IMR-90 (cell line): ENCODE measurements around the gene SLC12A4. TPM values are rescaled to one million over a fixed set of nuclear protein-coding genes. Genes with fewer than 3 reads are reported as not detected.

Source experiments
- ATAC-seq: fragments of 200-7000 bp; cut with Tn5 transposase; 2 replicates; pipeline ENCODE4 v1.9.1; 2020; ENCODE audit warnings: low read depth, mild to moderate bottlenecking, moderate library complexity
- BruUV-seq: library from RNA; stranded (reverse); fragments of 400-500 nt; replicated peaks from 2 replicates; lab custom pipeline; 2021; lab: Mats Ljungman, UMichigan
- CTCF ChIA-PET: fragments of 300-600 bp; formaldehyde crosslinking; extraction: SDS; loops from one replicate; lab custom pipeline; 2021; ENCODE audit warnings: antibody characterized with exemption; lab: Yijun Ruan, JAX
- POLR2A ChIA-PET: fragments of 300-600 bp; sonication (Branson Sonifier 250); formaldehyde crosslinking; loops from one replicate; lab custom pipeline; 2022; ENCODE audit warnings: antibody characterized with exemption; ENCODE audit not compliant: unreplicated experiment; lab: Charles Lee
- DNase-seq: peaks from one replicate; pipeline ENCODE4 v3.0.0; 2013
- H2AFZ ChIP-seq: replicated peaks from 2 replicates; pipeline ENCODE3; 2013; ENCODE audit warnings: low read length, mild to moderate bottlenecking; ENCODE audit not compliant: poor library complexity
- H2AK5ac ChIP-seq: 2 replicates; pipeline ENCODE4 v1.6.1; 2013; ENCODE audit warnings: low read depth, low read length, inconsistent platforms
- H2AK9ac ChIP-seq: replicated peaks from 2 replicates; pipeline ENCODE3; 2013; ENCODE audit warnings: mild to moderate bottlenecking, low read depth, low read length, moderate library complexity; ENCODE audit not compliant: poor library complexity
- H2BK120ac ChIP-seq: 2 replicates; pipeline ENCODE4 v1.6.1; 2013; ENCODE audit warnings: low read depth, low read length, inconsistent platforms
- H2BK15ac ChIP-seq: 3 replicates; pipeline ENCODE4 v1.6.1; 2013; ENCODE audit warnings: low read depth, low read length, inconsistent platforms
- H2BK20ac ChIP-seq: 2 replicates; pipeline ENCODE4 v1.6.1; 2013; ENCODE audit warnings: low read depth, mild to moderate bottlenecking, inconsistent platforms, low read length, moderate library complexity
- H2BK5ac ChIP-seq: 2 replicates; pipeline ENCODE4 v1.6.1; 2013; ENCODE audit warnings: mild to moderate bottlenecking, low read depth, low read length, inconsistent platforms; ENCODE audit not compliant: poor library complexity, severe bottlenecking
- H3K14ac ChIP-seq: replicated peaks from 2 replicates; pipeline ENCODE4 v1.6.1; 2013; ENCODE audit warnings: low read depth, low read length, inconsistent platforms
- H3K18ac ChIP-seq: 2 replicates; pipeline ENCODE4 v1.6.1; 2013; ENCODE audit warnings: low read depth, low read length, control low read depth
- H3K23ac ChIP-seq: 2 replicates; pipeline ENCODE4 v1.6.1; 2013; ENCODE audit warnings: low read depth, low read length, inconsistent platforms
- H3K27ac ChIP-seq: 2 replicates; pipeline ENCODE4 v1.5.1; 2013; ENCODE audit warnings: mild to moderate bottlenecking, control low read depth, low read length; ENCODE audit not compliant: insufficient read depth
- H3K27me3 ChIP-seq: 2 replicates; pipeline ENCODE4 v1.6.1; 2013; ENCODE audit warnings: low read length; ENCODE audit not compliant: control insufficient read depth, insufficient read depth
- H3K36me3 ChIP-seq: 2 replicates; pipeline ENCODE4 v1.6.1; 2013; ENCODE audit warnings: low read length, mixed read lengths; ENCODE audit not compliant: control insufficient read depth, insufficient read depth
- H3K4ac ChIP-seq: 2 replicates; pipeline ENCODE4 v1.6.1; 2013; ENCODE audit warnings: low read depth, low read length, inconsistent platforms
- H3K4me1 ChIP-seq: 2 replicates; pipeline ENCODE4 v1.6.1; 2013; ENCODE audit warnings: low read length, mixed read lengths; ENCODE audit not compliant: control insufficient read depth, insufficient read depth
- H3K4me2 ChIP-seq: 2 replicates; pipeline ENCODE4 v1.6.1; 2013; ENCODE audit warnings: low read depth, mild to moderate bottlenecking, control low read depth, low read length, moderate library complexity
- H3K4me3 ChIP-seq: 2 replicates; pipeline ENCODE4 v1.5.1; 2013; ENCODE audit warnings: low read depth, mild to moderate bottlenecking, control low read depth, low read length, moderate library complexity; ENCODE audit not compliant: insufficient read depth
- H3K56ac ChIP-seq: 2 replicates; pipeline ENCODE4 v1.6.1; 2013; ENCODE audit warnings: low read length, inconsistent platforms; ENCODE audit not compliant: insufficient read depth; ENCODE audit errors: extremely low read depth
- H3K79me1 ChIP-seq, 2 experiments: 2 replicates each; pipeline ENCODE4 v1.6.1; 2013; ENCODE audit warnings: low read length in 2 of 2, inconsistent platforms in 1 of 2, low read depth in 1 of 2
- H3K9ac ChIP-seq: 2 replicates; pipeline ENCODE4 v1.6.1; 2013; ENCODE audit warnings: low read depth, low read length, control low read depth
- H3K9me1 ChIP-seq: 2 replicates; pipeline ENCODE4 v1.6.1; 2013; ENCODE audit warnings: low read length, inconsistent platforms; ENCODE audit not compliant: insufficient read depth
- H3K9me3 ChIP-seq: 2 replicates; pipeline ENCODE4 v1.6.1; 2013; ENCODE audit warnings: low read length; ENCODE audit not compliant: control insufficient read depth, insufficient read depth
- H4K20me1 ChIP-seq: 2 replicates; pipeline ENCODE4 v1.6.1; 2013; ENCODE audit warnings: low read length, inconsistent platforms; ENCODE audit not compliant: insufficient read depth
- H4K5ac ChIP-seq: 2 replicates; pipeline ENCODE4 v1.6.1; 2013; ENCODE audit warnings: mild to moderate bottlenecking, low read depth, low read length, control low read depth
- H4K8ac ChIP-seq, 2 experiments: 2 replicates each; pipeline ENCODE4 v1.6.1; 2013; ENCODE audit warnings: low read depth in 2 of 2, low read length in 2 of 2, control low read depth in 1 of 2, inconsistent platforms in 1 of 2
- H4K91ac ChIP-seq: 2 replicates; pipeline ENCODE4 v1.6.1; 2013; ENCODE audit warnings: low read depth, low read length, inconsistent platforms; ENCODE audit not compliant: insufficient read depth
- CEBPB ChIP-seq: IDR thresholded peaks from 2 replicates; pipeline ENCODE4 v1.6.1; 2012; ENCODE audit warnings: low read depth, low read length, improper control_type of control experiment
- ELK1 ChIP-seq: fragments of 150-350 bp; IDR thresholded peaks from 2 replicates; pipeline ENCODE4 v1.6.1; 2016; ENCODE audit warnings: low read depth, mild to moderate bottlenecking, low read length, moderate library complexity, borderline replicate concordance
- MXI1 ChIP-seq: IDR thresholded peaks from 2 replicates; pipeline ENCODE4 v1.6.1; 2012; ENCODE audit warnings: low read depth, mild to moderate bottlenecking, low read length, moderate library complexity, borderline replicate concordance
- WGBS, 2 experiments: methylation state at CpG; one replicate each; pipeline versions ENCODE4 v1.1.5 to v1.1.7; 2013; ENCODE audit warnings: missing lambda C conversion rate in 2 of 2; ENCODE audit not compliant: insufficient read length in 1 of 2; ENCODE audit errors: extremely low coverage in 2 of 2; 5-methylcytosine and 5-hydroxymethylcytosine counted together
- dilution Hi-C: fragments of 300-500 bp; cut with HindIII; formaldehyde crosslinking; loops from one replicate; pipeline ENCODE4 v1.14.3; 2018; ENCODE audit warnings: low sequenced_read_pairs; ENCODE audit not compliant: unreplicated experiment
- in situ Hi-C: fragments of 300-500 bp; cut with MboI; formaldehyde crosslinking; loops from 3 replicates; pipeline ENCODE4 v1.14.3; 2019; ENCODE audit warnings: low sequenced_read_pairs, inconsistent platforms, mixed read lengths
- intact Hi-C: fragments of 100-400 bp; cut with micrococcal nuclease; formaldehyde crosslinking; loops from 2 replicates; pipeline ENCODE4 v1.10.0; 2022
- polyA plus RNA-seq, 3 experiments: library from polyadenylated mRNA; depleted of rRNA; stranded (reverse); fragments of >200 nt; gene quantifications; 2 replicates each; pipeline ENCODE4 v1.2.3, GENCODE V29; 2012; ENCODE audit warnings: low replicate concordance in 1 of 3
- total RNA-seq: library from RNA; depleted of rRNA; stranded (reverse); fragments of >200 nt; gene quantifications from 2 replicates; pipeline ENCODE4 v1.2.3, GENCODE V29; 2012

The SLC12A4 gene
- total and polyA plus RNA-seq, 2 of the 4 experiments (the other 2 are of a cell fraction), result 36.6 to 132 TPM

- no TSS peak for BruUV-seq
- DNase-seq (peak; percentile 25), ATAC-seq (peak; percentile 48)
- Histone ChIP-seq H2AFZ (peak overlapping the region; percentile 90), H2AK9ac (peak overlapping the region; percentile 100), H3K56ac (peak overlapping the region; percentile 85), H3K36me3 (peaks cover 16% of the 10 kb centered on the region), H2BK15ac (0 out of 3 replicates have a peak overlapping the region, but pooled peaks have one; percentile 50), H2BK120ac (peak overlapping the region; percentile 81), H3K4me1 (peaks cover 34% of the 10 kb centered on the region), H3K79me1 (peaks cover 19 to 53% of the 10 kb centered on the region in 2 experiments), H3K9ac (peak overlapping the region; percentile 100), H2BK5ac (peak overlapping the region; percentile 92), H3K18ac (peak overlapping the region; percentile 96), H3K9me3 (no peaks in the 10 kb centered on the region), H3K4me3 (peak overlapping the region; percentile 100), H4K5ac (peak overlapping the region; percentile 98), H3K23ac (peak overlapping the region; percentile 98), H4K20me1 (peaks cover 47% of the 10 kb centered on the region), H3K9me1 (peaks cover 37% of the 10 kb centered on the region), H3K27ac (peak overlapping the region; percentile 99), H3K14ac (peak overlapping the region; percentile 95), H4K8ac (peak overlapping the region; percentile 90 to 96), H2AK5ac (peak overlapping the region; percentile 99), H4K91ac (peak overlapping the region; percentile 95), H3K4ac (peak overlapping the region; percentile 99), H3K4me2 (peak overlapping the region; percentile 93), H3K27me3 (no peaks in the 10 kb centered on the region), H2BK20ac (no peak overlapping the region; the same call in 1 of the 2 replicates)
- intact Hi-C loops (loop anchor here (10.0 kb wide), 1 partner anchor 257 kb away; no protein-coding TSS in a partner anchor), dilution Hi-C loops (no loop called here), in situ Hi-C loops (no loop called here)
- CTCF ChIA-PET, result interaction anchor here (1.4 kb wide), 1 partner anchor 23 kb away, joined by 3 read pairs; no protein-coding TSS in a partner anchor
- 1% methylated on average over 40 of the region's 45 CpGs; no CpG with 5 or more reads in 1 of the 2 experiments for WGBS, 2 experiments
- POLR2A ChIA-PET, result no interaction called here
- TF ChIP-seq ELK1, result no peak
- no peak for TF ChIP-seq CEBPB
- TF ChIP-seq MXI1, result peak; percentile 18; the same call in 1 of the 2 replicates
These were observed 458 bp downstream of the SLC12A4 start for GRCh38 chr16:67967958-67968399.
